GM19455 (cell line): ENCODE results near the gene NPS.

Source experiments
- ATAC-seq: cut with Tn5 transposase; IDR thresholded peaks from one replicate; pipeline ENCODE4 v1.9.1; 2021; ENCODE audit not compliant: unreplicated experiment

The NPS gene, protein sequence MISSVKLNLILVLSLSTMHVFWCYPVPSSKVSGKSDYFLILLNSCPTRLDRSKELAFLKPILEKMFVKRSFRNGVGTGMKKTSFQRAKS

GRCh38 chr10:127549009-127549408 is at the start of gene NPS:
Gene NPS (plus strand): TSS chr10:127549309. CDS start chr10:127549369, 60 bp downstream.
- ATAC-seq, result no peak

GRCh38 chr10:127500127-127500526 is 49.0 kb upstream of the NPS start:
- no peak for ATAC-seq

- no peak for ATAC-seq
Observed at GRCh38 chr10:127506094-127506493, 43.0 kb upstream of the NPS start.

DNA sequence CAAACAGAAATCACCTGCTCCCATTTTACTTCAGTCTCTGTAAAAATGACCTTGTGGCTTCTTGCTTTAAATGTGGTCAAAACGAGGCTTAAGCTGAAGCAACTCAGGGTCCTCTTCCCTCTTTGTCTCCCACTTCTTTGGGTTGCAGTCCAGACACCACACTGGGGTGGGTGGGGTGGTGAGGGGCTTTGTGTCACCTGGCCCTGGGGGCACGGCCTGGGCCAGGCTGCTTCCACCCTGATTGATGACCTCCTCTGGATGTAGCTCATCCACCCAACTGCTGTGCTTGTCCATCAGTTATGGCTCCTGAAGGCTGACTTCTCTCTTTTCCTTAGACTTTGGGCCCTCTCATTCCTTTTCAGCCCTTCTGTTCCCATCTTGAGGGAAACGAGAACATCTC is 26.8 kb upstream of the NPS start:
- ATAC-seq, result no peak

DNA sequence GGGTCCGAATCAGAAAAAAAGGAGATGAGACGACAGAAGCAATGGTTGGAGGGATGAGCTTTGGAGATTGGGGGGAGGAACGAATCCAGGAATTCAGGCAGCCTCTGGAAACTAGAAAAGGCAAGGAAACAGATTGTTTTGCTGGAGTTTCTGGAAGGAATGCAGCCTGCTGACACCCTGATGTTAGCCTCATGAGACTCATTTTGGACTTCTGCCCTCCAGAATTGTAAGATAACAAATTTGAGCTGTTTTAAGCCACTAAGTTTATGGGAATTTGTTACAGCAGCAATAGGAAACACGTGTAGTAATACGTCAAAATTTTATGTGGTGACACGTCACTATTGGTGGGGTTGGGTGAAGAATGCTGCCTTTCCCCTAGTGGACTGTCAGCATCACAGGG is 25.6 kb upstream of the NPS start:
- ATAC-seq, result no peak

DNA sequence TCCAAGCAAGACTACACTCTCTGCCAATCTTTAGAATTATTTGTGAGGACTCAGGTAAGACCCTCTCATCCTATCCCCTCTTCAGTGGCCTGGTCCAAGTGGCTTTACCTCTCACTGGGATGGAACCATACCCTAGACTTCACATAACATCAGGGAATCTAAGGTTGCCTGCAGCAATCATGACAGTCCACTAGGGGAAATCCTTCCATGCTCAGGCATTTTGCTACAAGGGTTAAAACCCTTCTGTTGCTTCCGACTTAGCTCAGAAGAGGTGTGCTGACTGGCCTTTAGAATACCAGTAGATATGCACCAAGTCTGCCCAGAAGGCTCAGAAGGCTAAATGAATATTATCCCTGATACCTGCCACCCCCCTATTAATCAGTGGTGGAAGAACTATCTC is 24.9 kb upstream of the NPS start:
- no peak for ATAC-seq

- ATAC-seq, result no peak
Observed at GRCh38 chr10:127524908-127525665, 24.0 kb upstream of the NPS start.

GRCh38 chr10:127525686-127526085 is 23.4 kb upstream of the NPS start:
- ATAC-seq, result no peak

GRCh38 chr10:127526161-127526560 is 22.9 kb upstream of the NPS start:
- ATAC-seq, result no peak

- ATAC-seq, result no peak
Observed at GRCh38 chr10:127527320-127527719, 21.8 kb upstream of the NPS start.

DNA sequence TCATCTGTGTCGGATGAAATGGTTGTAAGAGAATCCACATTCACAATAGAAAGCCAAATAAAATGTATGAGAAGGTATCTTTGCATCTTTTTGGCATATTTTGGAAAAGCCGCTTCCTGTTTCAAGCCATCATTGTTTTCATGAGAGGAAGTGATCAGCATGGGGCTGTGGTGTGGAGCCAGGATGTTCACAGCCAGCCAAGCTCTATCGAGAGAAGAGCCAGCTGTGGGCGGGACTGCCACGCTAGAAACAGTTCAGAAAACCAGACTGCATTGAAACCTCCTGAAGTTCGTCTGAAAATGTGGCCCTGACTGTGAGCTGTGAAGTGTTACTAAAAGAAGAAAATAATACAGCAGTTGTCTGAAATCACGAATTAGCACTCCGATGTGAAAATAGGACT is 21.2 kb upstream of the NPS start:
- no peak for ATAC-seq

GRCh38 chr10:127532193-127532592 is 16.9 kb upstream of the NPS start:
- ATAC-seq, result no peak

DNA sequence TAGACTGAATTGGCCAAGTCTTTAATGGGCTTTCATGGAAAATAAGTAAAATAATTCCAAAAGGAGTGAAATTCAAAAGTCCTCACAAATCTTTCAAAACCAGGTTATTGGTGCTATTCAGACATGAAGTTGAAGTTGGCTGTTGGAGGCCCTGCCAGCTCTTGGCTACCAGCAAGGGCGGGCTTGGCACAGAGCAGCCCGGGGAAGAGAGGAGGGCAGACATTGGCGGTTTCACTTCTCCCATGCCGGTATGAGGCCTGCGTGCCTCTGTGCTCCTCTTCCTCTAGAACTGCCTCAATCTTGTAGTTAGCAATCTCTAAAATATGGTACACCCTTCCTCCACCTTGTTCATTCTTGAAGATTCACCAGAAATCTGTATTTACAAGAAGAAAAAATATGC is 16.4 kb upstream of the NPS start:
- ATAC-seq, result no peak

DNA sequence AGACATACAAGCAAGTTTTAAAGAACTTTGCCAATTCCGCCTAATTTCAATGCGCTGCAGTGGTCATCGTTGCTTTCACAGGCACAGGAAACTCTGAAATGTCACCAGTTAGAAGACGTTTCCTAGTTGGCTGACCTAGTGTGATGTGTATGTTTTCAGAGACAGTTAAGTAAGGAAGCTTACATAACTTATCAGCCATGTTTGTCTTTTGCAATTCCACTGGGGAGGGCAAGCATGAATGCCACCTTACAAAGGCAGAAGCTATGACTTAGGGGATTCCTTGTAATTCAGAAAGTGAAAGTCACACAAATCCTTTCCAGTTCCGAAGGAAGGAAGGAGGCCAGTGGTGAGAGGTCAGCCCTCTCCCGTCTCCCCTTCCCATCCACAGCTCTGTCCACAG is 15.0 kb upstream of the NPS start:
- no peak for ATAC-seq

DNA sequence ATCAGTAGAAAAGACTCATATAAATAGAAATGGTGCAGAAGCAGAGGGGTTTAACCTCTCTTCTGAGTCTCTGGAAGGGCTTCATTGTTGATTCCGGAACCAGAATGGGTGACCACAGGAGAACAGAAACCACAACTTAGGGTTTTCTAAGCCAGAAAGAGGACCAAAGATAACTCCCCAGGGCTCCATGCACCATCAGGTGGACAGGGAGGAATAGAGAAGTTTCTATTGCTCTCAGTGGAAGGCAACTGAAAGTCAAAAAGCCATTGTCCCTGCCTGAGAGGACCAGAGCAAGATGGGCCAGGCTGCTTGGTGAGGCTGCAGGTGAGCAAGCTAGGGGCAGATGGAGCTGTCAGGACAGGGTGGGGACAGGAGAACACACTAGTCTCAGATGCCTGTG is 14.6 kb upstream of the NPS start:
- ATAC-seq, result no peak

- ATAC-seq, result no peak
Observed at GRCh38 chr10:127535802-127536515, 13.2 kb upstream of the NPS start.

DNA sequence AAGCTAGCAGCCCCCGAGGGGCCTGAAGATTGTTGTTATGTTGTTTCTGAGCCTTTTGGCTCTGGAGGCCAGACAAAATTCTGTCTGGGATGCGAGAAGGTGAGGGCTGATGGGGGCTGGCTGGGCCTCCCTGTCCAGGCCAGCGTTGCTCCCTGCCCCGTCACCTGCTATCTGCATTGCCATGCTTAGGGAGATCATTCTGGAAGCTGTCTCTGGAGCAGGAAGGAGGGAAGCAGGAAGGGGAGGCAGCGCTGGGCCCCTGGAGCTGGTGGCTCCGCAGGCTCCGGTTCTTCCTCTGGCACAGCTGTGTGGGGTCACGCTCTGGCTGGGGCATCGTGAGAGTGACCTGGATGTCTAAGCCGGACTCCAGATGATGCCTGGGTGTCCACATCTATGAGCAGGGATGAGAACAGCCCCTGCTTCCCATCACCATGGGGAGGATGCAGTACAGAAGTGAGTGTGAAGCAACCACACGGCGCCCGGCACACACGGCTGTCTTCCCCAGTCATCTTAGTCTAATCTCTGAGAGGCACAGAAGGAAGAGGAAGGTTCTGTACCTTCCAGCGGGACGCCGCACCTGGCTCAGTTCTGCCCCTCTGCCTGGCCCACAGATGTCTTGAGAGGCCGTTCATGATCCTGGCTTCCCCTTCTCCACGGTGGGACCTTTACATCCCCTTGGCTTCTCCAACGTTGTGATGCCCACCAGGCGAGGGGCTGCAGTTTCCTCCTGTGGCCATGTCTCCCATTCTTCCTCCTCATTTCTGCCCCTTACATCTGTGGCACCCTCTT is 11.9 kb upstream of the NPS start:
- no peak for ATAC-seq

GRCh38 chr10:127537924-127538323 is 11.2 kb upstream of the NPS start:
- no peak for ATAC-seq

DNA sequence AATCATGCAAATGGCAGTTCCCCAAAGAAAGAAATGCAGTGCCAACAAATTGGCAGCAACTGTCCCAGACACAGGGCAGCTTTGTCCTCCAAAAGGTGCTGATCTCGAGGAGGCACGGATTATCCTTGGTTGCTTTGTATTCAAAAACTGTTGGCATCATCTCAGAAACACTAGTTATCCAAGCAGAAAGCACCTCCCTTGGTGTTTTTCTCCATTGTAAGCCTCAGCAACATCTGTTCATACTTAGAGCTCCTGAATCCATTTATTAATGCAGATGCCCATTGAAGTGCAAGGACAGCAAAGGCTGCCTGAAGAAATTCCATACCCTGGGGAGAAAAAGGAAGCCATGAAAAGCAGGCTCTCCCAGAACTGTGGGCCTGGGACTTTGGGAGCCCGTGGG is 1.1 kb upstream of the NPS start:
- ATAC-seq, result no peak

- no peak for ATAC-seq
Observed at GRCh38 chr10:127550861-127551260, 1.8 kb downstream of the NPS start.

DNA sequence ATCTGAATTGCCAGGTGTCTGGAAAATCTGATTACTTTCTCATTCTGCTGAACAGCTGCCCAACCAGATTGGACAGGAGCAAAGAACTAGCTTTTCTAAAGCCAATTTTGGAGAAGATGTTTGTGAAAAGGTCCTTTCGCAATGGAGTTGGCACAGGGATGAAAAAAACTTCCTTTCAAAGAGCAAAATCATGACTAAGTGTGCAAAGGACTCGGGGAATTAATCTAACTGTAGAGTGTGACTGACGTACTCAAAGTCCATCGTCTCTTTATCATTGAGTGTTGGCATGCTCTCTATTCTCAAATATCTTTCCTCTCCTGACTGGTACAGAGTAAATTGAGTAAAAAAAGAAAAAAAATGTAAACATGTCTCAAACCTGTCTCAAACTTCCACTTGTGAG is 3.3 kb downstream of the NPS start:
- ATAC-seq, result no peak

DNA sequence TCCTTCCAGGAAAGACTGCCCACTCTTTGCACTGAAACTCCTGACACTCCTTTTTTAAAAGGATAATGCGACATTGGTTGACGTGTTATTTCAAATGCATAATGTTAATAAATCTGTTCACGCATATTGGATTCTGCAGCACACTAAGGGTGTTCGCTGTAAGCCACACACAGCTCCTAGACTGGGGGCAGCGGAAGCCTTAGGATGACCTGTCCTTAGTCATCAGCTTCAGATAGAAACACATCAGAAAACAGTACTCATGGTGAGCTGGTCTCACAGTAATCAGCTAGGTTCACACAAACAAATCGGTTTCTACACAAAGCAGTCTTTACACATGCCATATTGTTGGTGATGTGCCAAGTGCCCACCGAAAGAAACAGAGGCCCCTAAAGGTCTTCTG is 4.3 kb downstream of the NPS start:
- ATAC-seq, result no peak
